Coronary artery (tissue), 2 donors: ENCODE results near the gene PYDC1.

Source experiments
- DNase-seq: peaks from one replicate; pipeline ENCODE4 v3.0.0-alpha.2; 2017; ENCODE audit warnings: low spot score
- H3K27ac ChIP-seq, 2 donors: fragments of 200-600 bp; sonication (generic); one replicate each; pipeline ENCODE4 v1.5.1; 2016 to 2019
- H3K4me3 ChIP-seq: fragments of 200-600 bp; sonication (generic); 2 replicates; pipeline ENCODE4 v1.5.1; 2016; ENCODE audit warnings: mild to moderate bottlenecking, moderate library complexity
- CTCF ChIP-seq: fragments of 200-600 bp; sonication (generic); IDR thresholded peaks from one replicate; pipeline ENCODE4 v1.5.1; 2019; ENCODE audit warnings: antibody characterized with exemption

The PYDC1 gene

GRCh38 chr16:31243734-31244670 is 27.1 kb upstream of the PYDC1 start:
- no peak overlapping the region for H3K27ac ChIP-seq
- H3K4me3 ChIP-seq: no peak overlapping the region
- DNase-seq: no peak
- TF ChIP-seq CTCF: no peak

- Histone ChIP-seq H3K27ac (no peak overlapping the region), H3K4me3 (no peak overlapping the region)
- DNase-seq: no peak
- TF ChIP-seq CTCF: no peak
Measured at GRCh38 chr16:31242206-31242605, 25.3 kb upstream of the PYDC1 start.

- no peak for TF ChIP-seq CTCF
- no peak overlapping the region for H3K27ac ChIP-seq
- no peak for DNase-seq
- H3K4me3 ChIP-seq: no peak overlapping the region
Measured at GRCh38 chr16:31238041-31238440, 21.1 kb upstream of the PYDC1 start.

GRCh38 chr16:31229501-31229900 is 12.6 kb upstream of the PYDC1 start:
- no peak for DNase-seq
- Histone ChIP-seq H3K4me3 (no peak overlapping the region), H3K27ac (no peak overlapping the region)

GRCh38 chr16:31228206-31228605 is 11.3 kb upstream of the PYDC1 start:
- Histone ChIP-seq H3K4me3 (no peak overlapping the region), H3K27ac (no peak overlapping the region)
- no peak for TF ChIP-seq CTCF
- DNase-seq: no peak

More at GRCh38 chr16:31229501-31229900, 12.6 kb upstream of the PYDC1 start:
- no peak for TF ChIP-seq CTCF

GRCh38 chr16:31225193-31225592 is 8.3 kb upstream of the PYDC1 start:
- Histone ChIP-seq H3K4me3 (no peak overlapping the region), H3K27ac (no peak overlapping the region)
- TF ChIP-seq CTCF: no peak
- no peak for DNase-seq
